Panc1 (cell line): ENCODE data around the gene TTC28. TPM values are rescaled to one million over a fixed set of nuclear protein-coding genes. Genes with fewer than 3 reads are reported as not detected.

Source experiments
- ATAC-seq: fragments of 200-7000 bp; cut with Tn5 transposase; 2 replicates; pipeline ENCODE4 v1.9.1; 2020; ENCODE audit warnings: mild to moderate bottlenecking, moderate library complexity
- BruUV-seq: library from RNA; stranded (reverse); fragments of 400-500 nt; replicated peaks from 2 replicates; lab custom pipeline; 2021; lab: Mats Ljungman, UMichigan
- CTCF ChIA-PET: fragments of 300-600 bp; sonication (Branson Sonifier 250); formaldehyde crosslinking; loops from one replicate; lab custom pipeline; 2022; ENCODE audit warnings: antibody characterized with exemption; lab: Charles Lee
- POLR2A ChIA-PET: fragments of 300-600 bp; sonication (Branson Sonifier 250); formaldehyde crosslinking; loops from one replicate; lab custom pipeline; 2022; ENCODE audit warnings: antibody characterized with exemption; lab: Charles Lee
- DNase-seq: peaks from one replicate; pipeline ENCODE4 v3.0.0-alpha.2; 2010; ENCODE audit warnings: low read depth, low spot score
- H3K27ac ChIP-seq: 2 replicates; pipeline ENCODE4 v1.5.1; 2011; ENCODE audit warnings: mild to moderate bottlenecking, low read length, inconsistent platforms
- H3K27me3 ChIP-seq: fragments of 200-500 bp; sonication (Bioruptor generic); 2 replicates; pipeline ENCODE4 v1.6.0; 2014; ENCODE audit warnings: low read length, inconsistent platforms; ENCODE audit not compliant: control insufficient read depth, insufficient read depth
- H3K36me3 ChIP-seq: fragments of 200-500 bp; sonication (Bioruptor generic); 2 replicates; pipeline ENCODE4 v1.5.1; 2014; ENCODE audit warnings: inconsistent platforms, mild to moderate bottlenecking, low read length, moderate library complexity; ENCODE audit not compliant: control insufficient read depth, insufficient read depth
- H3K4me1 ChIP-seq: 2 replicates; pipeline ENCODE4 v1.5.1; 2011; ENCODE audit warnings: inconsistent platforms, mild to moderate bottlenecking, low read length, moderate library complexity; ENCODE audit not compliant: control insufficient read depth, insufficient read depth
- H3K4me3 ChIP-seq, 2 experiments: 2 replicates each; pipeline ENCODE4 v1.5.1; 2011 to 2012; ENCODE audit warnings: low read depth in 2 of 2, low read length in 2 of 2, mild to moderate bottlenecking in 2 of 2, inconsistent platforms in 1 of 2, moderate library complexity in 1 of 2
- H3K9me3 ChIP-seq: fragments of 200-500 bp; sonication (Bioruptor generic); 2 replicates; pipeline ENCODE4 v1.5.1; 2014; ENCODE audit warnings: low read depth, mild to moderate bottlenecking, inconsistent platforms, low read length, moderate library complexity; ENCODE audit not compliant: control insufficient read depth, insufficient read depth
- CTCF ChIP-seq: fragments of 450-650 bp; IDR thresholded peaks from 2 replicates; pipeline ENCODE4 v1.5.1; 2017; ENCODE audit warnings: mild to moderate bottlenecking
- POLR2AphosphoS5 ChIP-seq: IDR thresholded peaks from 2 replicates; pipeline ENCODE4 v1.6.1; 2012; ENCODE audit warnings: mild to moderate bottlenecking, low read depth, low read length, moderate library complexity
- SIN3A ChIP-seq: IDR thresholded peaks from 2 replicates; pipeline ENCODE4 v1.6.1; 2012; ENCODE audit warnings: low read depth, mild to moderate bottlenecking, low read length, moderate library complexity, borderline replicate concordance; ENCODE audit not compliant: insufficient read depth
- TCF7L2 ChIP-seq: IDR thresholded peaks from 2 replicates; pipeline ENCODE4 v1.6.1; 2011; ENCODE audit warnings: mild to moderate bottlenecking, low read depth, low read length, inconsistent platforms
- in situ Hi-C: cut with HindIII; loops from 2 replicates; pipeline ENCODE4 v1.10.0; 2016; ENCODE audit warnings: low sequenced_read_pairs, low pct_unique_long_range_greater_than_20kb
- intact Hi-C: fragments of 100-400 bp; cut with micrococcal nuclease; formaldehyde crosslinking; loops from one replicate; pipeline ENCODE4 v1.10.0; 2022; ENCODE audit not compliant: unreplicated experiment
- total RNA-seq: library from RNA; stranded (reverse); gene quantifications from one replicate; pipeline ENCODE4 v1.2.1, GENCODE V29; 2021; ENCODE audit not compliant: unreplicated experiment
- TF ChIP-seq, protein P1 (sequence below), 2 experiments: IDR thresholded peaks; 2 replicates each; pipeline ENCODE4 v1.6.1; 2011 to 2012; ENCODE audit warnings: low read depth in 2 of 2, control low read depth in 1 of 2, low read length in 1 of 2, mild to moderate bottlenecking in 1 of 2, moderate library complexity in 1 of 2; ENCODE audit not compliant: insufficient read depth in 1 of 2

TTC28 gene
- total RNA-seq, 1 experiment from 2014 or later: 24.8 TPM

GRCh38 chr22:28333088-28333487, 346.6 kb downstream of the TTC28 start:
- TF ChIP-seq SIN3A (no peak), POLR2AphosphoS5 (no peak), TCF7L2 (no peak), CTCF (no peak)
- TF ChIP-seq, protein P1, sequence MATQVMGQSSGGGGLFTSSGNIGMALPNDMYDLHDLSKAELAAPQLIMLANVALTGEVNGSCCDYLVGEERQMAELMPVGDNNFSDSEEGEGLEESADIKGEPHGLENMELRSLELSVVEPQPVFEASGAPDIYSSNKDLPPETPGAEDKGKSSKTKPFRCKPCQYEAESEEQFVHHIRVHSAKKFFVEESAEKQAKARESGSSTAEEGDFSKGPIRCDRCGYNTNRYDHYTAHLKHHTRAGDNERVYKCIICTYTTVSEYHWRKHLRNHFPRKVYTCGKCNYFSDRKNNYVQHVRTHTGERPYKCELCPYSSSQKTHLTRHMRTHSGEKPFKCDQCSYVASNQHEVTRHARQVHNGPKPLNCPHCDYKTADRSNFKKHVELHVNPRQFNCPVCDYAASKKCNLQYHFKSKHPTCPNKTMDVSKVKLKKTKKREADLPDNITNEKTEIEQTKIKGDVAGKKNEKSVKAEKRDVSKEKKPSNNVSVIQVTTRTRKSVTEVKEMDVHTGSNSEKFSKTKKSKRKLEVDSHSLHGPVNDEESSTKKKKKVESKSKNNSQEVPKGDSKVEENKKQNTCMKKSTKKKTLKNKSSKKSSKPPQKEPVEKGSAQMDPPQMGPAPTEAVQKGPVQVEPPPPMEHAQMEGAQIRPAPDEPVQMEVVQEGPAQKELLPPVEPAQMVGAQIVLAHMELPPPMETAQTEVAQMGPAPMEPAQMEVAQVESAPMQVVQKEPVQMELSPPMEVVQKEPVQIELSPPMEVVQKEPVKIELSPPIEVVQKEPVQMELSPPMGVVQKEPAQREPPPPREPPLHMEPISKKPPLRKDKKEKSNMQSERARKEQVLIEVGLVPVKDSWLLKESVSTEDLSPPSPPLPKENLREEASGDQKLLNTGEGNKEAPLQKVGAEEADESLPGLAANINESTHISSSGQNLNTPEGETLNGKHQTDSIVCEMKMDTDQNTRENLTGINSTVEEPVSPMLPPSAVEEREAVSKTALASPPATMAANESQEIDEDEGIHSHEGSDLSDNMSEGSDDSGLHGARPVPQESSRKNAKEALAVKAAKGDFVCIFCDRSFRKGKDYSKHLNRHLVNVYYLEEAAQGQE (IDR thresholded peaks at IDR 0.05; ENCODE audit: insufficient read depth in 1 of 2, low read depth in 2 of 2, low read length in 1 of 2): no peak
- intact Hi-C loops: no loop called here
- no TSS peak for BruUV-seq
- Histone ChIP-seq H3K27ac (no peak overlapping the region), H3K4me3 (no peak overlapping the region), H3K4me1 (no peaks in the 10 kb centered on the region), H3K9me3 (no peaks in the 10 kb centered on the region), H3K36me3 (no peaks in the 10 kb centered on the region), H3K27me3 (no peaks in the 10 kb centered on the region)
- in situ Hi-C loops: no loop called here
- no peak for ATAC-seq
- DNase-seq: no peak
- POLR2A ChIA-PET: no interaction called here
- CTCF ChIA-PET: no interaction called here

GRCh38 chr22:28332410-28332809, 347.2 kb downstream of the TTC28 start:
- Histone ChIP-seq H3K4me1 (no peaks in the 10 kb centered on the region), H3K9me3 (no peaks in the 10 kb centered on the region), H3K36me3 (no peaks in the 10 kb centered on the region), H3K27me3 (no peaks in the 10 kb centered on the region), H3K4me3 (no peak overlapping the region), H3K27ac (no peak overlapping the region)
- ChIA-PET CTCF (no interaction called here), POLR2A (no interaction called here)
- BruUV-seq: no TSS peak
- intact Hi-C loops: no loop called here
- TF ChIP-seq CTCF (no peak), TCF7L2 (no peak), SIN3A (no peak), POLR2AphosphoS5 (no peak)
- TF ChIP-seq, protein P1 (IDR thresholded peaks at IDR 0.05; ENCODE audit: insufficient read depth in 1 of 2, low read depth in 2 of 2, low read length in 1 of 2): no peak
- ATAC-seq (no peak), DNase-seq (no peak)
- in situ Hi-C loops: no loop called here
